Endodermal cell (in vitro differentiated cells): Measurements from ENCODE around the gene TSC22D2. TPM values are rescaled to one million over a fixed set of nuclear protein-coding genes. Genes with fewer than 3 reads are reported as not detected.

Source experiments
- DNase-seq: peaks from one replicate; pipeline ENCODE4 v3.0.0-alpha.2; 2017
- H3K27ac ChIP-seq: 2 replicates; pipeline ENCODE4 v1.5.1; 2013; ENCODE audit warnings: mild to moderate bottlenecking, low read depth, low read length, moderate library complexity
- H3K27me3 ChIP-seq: 2 replicates; pipeline ENCODE4 v1.6.1; 2013; ENCODE audit warnings: mild to moderate bottlenecking, low read length, moderate library complexity; ENCODE audit not compliant: insufficient read depth, control insufficient read depth, poor library complexity, severe bottlenecking
- H3K36me3 ChIP-seq: 2 replicates; pipeline ENCODE4 v1.7.0; 2013; ENCODE audit warnings: mild to moderate bottlenecking, low read length, moderate library complexity; ENCODE audit not compliant: control insufficient read depth, insufficient read depth
- H3K4me1 ChIP-seq: one replicate; pipeline ENCODE4 v1.7.0; 2013; ENCODE audit warnings: low read length; ENCODE audit not compliant: control insufficient read depth, insufficient read depth
- H3K4me3 ChIP-seq: 2 replicates; pipeline ENCODE4 v1.5.1; 2013; ENCODE audit warnings: mild to moderate bottlenecking, low read length, moderate library complexity
- H3K9ac ChIP-seq: 2 replicates; pipeline ENCODE4 v1.6.1; 2013; ENCODE audit warnings: mild to moderate bottlenecking, low read length, moderate library complexity; ENCODE audit not compliant: poor library complexity, severe bottlenecking; ENCODE audit errors: extremely low read depth
- H3K9me3 ChIP-seq: 2 replicates; pipeline ENCODE4 v1.6.1; 2013; ENCODE audit warnings: mild to moderate bottlenecking, low read length, moderate library complexity; ENCODE audit not compliant: control insufficient read depth
- H3K27ac Mint-ChIP-seq: 2 replicates; pipeline ENCODE4 v1.8.0; 2020; ENCODE audit warnings: mixed read lengths
- H3K27me3 Mint-ChIP-seq: 2 replicates; pipeline ENCODE4 v1.8.0; 2021; ENCODE audit warnings: mild to moderate bottlenecking, mixed read lengths; ENCODE audit not compliant: insufficient read depth
- H3K36me3 Mint-ChIP-seq: 2 replicates; pipeline ENCODE4 v1.8.0; 2020; ENCODE audit warnings: low read depth, mixed read lengths
- H3K4me1 Mint-ChIP-seq: 2 replicates; pipeline ENCODE4 v1.8.0; 2020; ENCODE audit warnings: mixed read lengths
- H3K4me3 Mint-ChIP-seq: 2 replicates; pipeline ENCODE4 v1.8.0; 2020; ENCODE audit warnings: mild to moderate bottlenecking, moderate library complexity, mixed read lengths
- H3K9me3 Mint-ChIP-seq: 2 replicates; pipeline ENCODE4 v1.8.0; 2020; ENCODE audit warnings: mild to moderate bottlenecking, mixed read lengths
- CTCF ChIP-seq: fragments of 200-600 bp; sonication (generic); conservative IDR thresholded peaks from 2 replicates; pipeline ENCODE4 v1.5.0; 2021; ENCODE audit warnings: antibody characterized with exemption, mild to moderate bottlenecking
- WGBS, 2 experiments: methylation state at CpG; one replicate each; pipeline versions ENCODE4 v1.1.5 to v1.1.7; 2013; ENCODE audit warnings: missing lambda C conversion rate in 2 of 2, mixed read lengths in 1 of 2; ENCODE audit not compliant: insufficient coverage in 1 of 2, insufficient read length in 1 of 2; 5-methylcytosine and 5-hydroxymethylcytosine counted together
- long read RNA-seq, 4 experiments: library from polyadenylated mRNA in 2 of 4; library from RNA in 1 of 4; library from capped mRNA in 1 of 4; stranded (forward) in 3 of 4; unstranded in 1 of 4; transcript quantifications; one replicate each; pipeline ENCODE4 v2.0.0, GENCODE V29; 2020 to 2021; ENCODE audit warnings: inconsistent platforms in 1 of 4
- polyA plus RNA-seq, 2 experiments: library from polyadenylated mRNA; stranded (reverse); fragments of 50-300 nt; gene quantifications; one replicate each; pipeline ENCODE4 v1.2.3, GENCODE V29; 2013
- total RNA-seq, 2 donors: library from RNA; stranded (reverse); fragmentation: NEBNext Ultra II Directional in 1 of 2; extraction: Animal tissue kit (Norgen Biotek cat#: 25700) in 1 of 2; gene quantifications; 2 replicates in 1 of 2; 3 replicates in 1 of 2; pipeline ENCODE4 v1.2.1, GENCODE V29; 2021

Gene TSC22D2
- total RNA-seq = 10 to 100 TPM; 25.6 to 29.1 TPM
- polyA plus RNA-seq (2013, experiment 1 of 2) = 29.5 TPM
- polyA plus RNA-seq (2013, experiment 2 of 2) = 30.2 TPM
- long read RNA-seq, experiment 1, partial matches to known transcripts = 0 of 8 reads
- long read RNA-seq, experiment 1, other reads (novel, unspliced or antisense) = 5 of 8 reads
- long read RNA-seq, experiment 2, full-length matches to known transcripts = 28 of 39 reads
- long read RNA-seq, experiment 2, partial matches to known transcripts = 2 of 39 reads
- long read RNA-seq, experiment 2, other reads (novel, unspliced or antisense) = 9 of 39 reads
- long read RNA-seq, experiment 3, full-length matches to known transcripts = 48 of 57 reads
- long read RNA-seq, experiment 3, partial matches to known transcripts = 1 of 57 reads
- long read RNA-seq, experiment 3, other reads (novel, unspliced or antisense) = 8 of 57 reads
- long read RNA-seq, experiment 4 = 0 reads

GRCh38 chr3:150408221-150409124, at the start of gene TSC22D2:
TSS of gene TSC22D2 (plus strand) at chr3:150408298. CDS start at chr3:150409351, 1,053 bp downstream.
- Mint-ChIP-seq H3K9me3 (no peaks in the 10 kb centered on the region), H3K4me1 (peaks cover 28% of the 10 kb centered on the region), H3K4me3 (peak within 1 kb of the TSS; percentile 93), H3K36me3 (peaks cover 5% of the 10 kb centered on the region), H3K27ac (peak within 1 kb of the TSS; percentile 97), H3K27me3 (no peaks in the 10 kb centered on the region)
- peak within 1 kb of the TSS; percentile 99 for H3K4me3 ChIP-seq
- peaks cover 3% of the 10 kb centered on the region for H3K36me3 ChIP-seq
- peak; percentile 97 for DNase-seq
- no peaks in the 10 kb centered on the region for H3K4me1 ChIP-seq
- peak within 1 kb of the TSS; percentile 76 for H3K9ac ChIP-seq
- H3K27me3 ChIP-seq = no peaks in the 10 kb centered on the region
- no peaks in the 10 kb centered on the region for H3K9me3 ChIP-seq
- TF ChIP-seq CTCF = peak; percentile 58
- H3K27ac ChIP-seq = peak within 1 kb of the TSS; percentile 97
- WGBS, 2 experiments = 0% methylated on average over 27 to 102 of the region's 102 CpGs

GRCh38 chr3:150359381-150359780, 48.7 kb upstream of the TSC22D2 start:
- 94% methylated on average over 2 of the region's 2 CpGs; no CpG with 5 or more reads in 1 of the 2 experiments for WGBS, 2 experiments
- Histone ChIP-seq H3K4me3 (no peak overlapping the region), H3K27ac (no peak overlapping the region), H3K9ac (no peak overlapping the region), H3K9me3 (no peaks in the 10 kb centered on the region), H3K27me3 (no peaks in the 10 kb centered on the region), H3K4me1 (peaks cover 3% of the 10 kb centered on the region), H3K36me3 (no peaks in the 10 kb centered on the region)
- no peak overlapping the region for H3K27ac Mint-ChIP-seq
- no peaks in the 10 kb centered on the region for H3K4me1 Mint-ChIP-seq
- H3K9me3 Mint-ChIP-seq = no peaks in the 10 kb centered on the region
- H3K36me3 Mint-ChIP-seq = no peaks in the 10 kb centered on the region
- no peak for DNase-seq
- TF ChIP-seq CTCF = no peak
- no peak overlapping the region for H3K4me3 Mint-ChIP-seq
- H3K27me3 Mint-ChIP-seq = no peaks in the 10 kb centered on the region

GRCh38 chr3:150360966-150361365, 47.1 kb upstream of the TSC22D2 start:
- no peak overlapping the region for H3K27ac Mint-ChIP-seq

More at GRCh38 chr3:150360966-150361365, 47.1 kb upstream of the TSC22D2 start:
- Histone ChIP-seq H3K9ac (no peak overlapping the region), H3K4me3 (no peak overlapping the region), H3K36me3 (no peaks in the 10 kb centered on the region), H3K27ac (no peak overlapping the region), H3K4me1 (peaks cover 3% of the 10 kb centered on the region), H3K9me3 (no peaks in the 10 kb centered on the region), H3K27me3 (no peaks in the 10 kb centered on the region)
- H3K27me3 Mint-ChIP-seq = no peaks in the 10 kb centered on the region
- no peak for DNase-seq
- no peak for TF ChIP-seq CTCF
- no peak overlapping the region for H3K4me3 Mint-ChIP-seq
- H3K36me3 Mint-ChIP-seq = no peaks in the 10 kb centered on the region
- WGBS, 2 experiments = 91% methylated on average over 3 of the region's 3 CpGs; no CpG with 5 or more reads in 1 of the 2 experiments
- H3K9me3 Mint-ChIP-seq = no peaks in the 10 kb centered on the region
- H3K4me1 Mint-ChIP-seq = no peaks in the 10 kb centered on the region
